ENCODE measurements around the gene BATF.

- TF ChIP-seq POLR2A (IDR thresholded peaks at IDR 0.05) (no peak), CTCF (IDR thresholded peaks at IDR 0.05) (no peak)
These were observed 42.3 kb upstream of the BATF start for GRCh38 chr14:75479770-75480600.

Data from uterus (tissue), 2 donors.